ENCODE results near the gene TRIM68. TPM values are rescaled to one million over a fixed set of nuclear protein-coding genes. Genes with fewer than 3 reads are reported as not detected.
A peak's percentile ranks its signal among the peaks of the same experiment; 100 is the strongest.

Gene TRIM68, protein sequence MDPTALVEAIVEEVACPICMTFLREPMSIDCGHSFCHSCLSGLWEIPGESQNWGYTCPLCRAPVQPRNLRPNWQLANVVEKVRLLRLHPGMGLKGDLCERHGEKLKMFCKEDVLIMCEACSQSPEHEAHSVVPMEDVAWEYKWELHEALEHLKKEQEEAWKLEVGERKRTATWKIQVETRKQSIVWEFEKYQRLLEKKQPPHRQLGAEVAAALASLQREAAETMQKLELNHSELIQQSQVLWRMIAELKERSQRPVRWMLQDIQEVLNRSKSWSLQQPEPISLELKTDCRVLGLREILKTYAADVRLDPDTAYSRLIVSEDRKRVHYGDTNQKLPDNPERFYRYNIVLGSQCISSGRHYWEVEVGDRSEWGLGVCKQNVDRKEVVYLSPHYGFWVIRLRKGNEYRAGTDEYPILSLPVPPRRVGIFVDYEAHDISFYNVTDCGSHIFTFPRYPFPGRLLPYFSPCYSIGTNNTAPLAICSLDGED
- total RNA-seq (10 to 100 TPM in 3 of 5 experiments, 1 to 10 TPM in 2; 3.8 to 29.5 (median 12.4) TPM), polyA plus RNA-seq (10 to 100 TPM; 13.0 to 19.3 TPM), total RNA-seq (10.4 reads per million, percentile 36 among the genes with 10 or more reads in this experiment)

GRCh38 chr11:4607781-4608666 lies at the start of gene TRIM68:
TRIM68 (minus strand) TSS chr11:4608231; CDS start chr11:4605504, 2,727 bp downstream.
- peaks cover 2 to 21% (median 7%) of the 10 kb centered on the region in 3 experiments for H3K36me3 ChIP-seq (ENCODE audit: control insufficient read depth in 2 of 3, insufficient read depth in 3 of 3, low read length in 3 of 3)
- H3K36me3 Mint-ChIP-seq = peaks cover 0 to 19% (median 11%) of the 10 kb centered on the region in 5 donors
- CTCF ChIA-PET = no interaction called here
- intact Hi-C loops (cut with micrococcal nuclease) = loop anchor here (1.0 to 10.0 kb wide), 7 partner anchors 29 to 1877 kb away; partner anchors contain the start of genes TRIM21 (in 2 of the 2), ARFIP2 (in 1 of the 2), FHIP1B (in 1 of the 2) and OR51D1 (in 1 of the 2)
- peak; percentile 87 to 96 (median 94) for DNase-seq
- H3K4me1 Mint-ChIP-seq = peaks cover 29 to 68% (median 56%) of the 10 kb centered on the region in 7 donors
- H3K9me3 ChIP-seq (ENCODE audit: control insufficient read depth in 2 of 3, low read length in 3 of 3) = no peaks in the 10 kb centered on the region
- peak within 1 kb of the TSS; percentile 80 to 97 (median 91) for H3K4me3 Mint-ChIP-seq
- H3K27ac ChIP-seq (ENCODE audit: low read depth, low read length) = peak within 1 kb of the TSS; percentile 88
- H3K27me3 Mint-ChIP-seq = peaks cover 0 to 2% (median 0%) of the 10 kb centered on the region in 5 donors
- peaks cover 0 to 9% (median 0%) of the 10 kb centered on the region in 11 donors for H3K9me3 Mint-ChIP-seq
- ATAC-seq = peak; percentile 100
- H3K4me1 ChIP-seq (ENCODE audit: control insufficient read depth in 2 of 2, insufficient read depth in 2 of 2, low read length in 2 of 2) = peaks cover 15 to 22% of the 10 kb centered on the region in 2 donors
- peak within 1 kb of the TSS; percentile 80 for H3K4me3 ChIP-seq (ENCODE audit: low read length)
- POLR2A ChIA-PET = interaction anchor here (0.7 to 0.8 kb wide), 2 partner anchors 10 to 769 kb away, joined by 3 to 4 read pairs; no protein-coding TSS in a partner anchor
- H3K27ac Mint-ChIP-seq = peak within 1 kb of the TSS; percentile 85 to 96 (median 94)
- no peaks in the 10 kb centered on the region for H3K27me3 ChIP-seq (ENCODE audit: control insufficient read depth in 2 of 2, insufficient read depth in 2 of 2, low read length in 2 of 2)

DNA sequence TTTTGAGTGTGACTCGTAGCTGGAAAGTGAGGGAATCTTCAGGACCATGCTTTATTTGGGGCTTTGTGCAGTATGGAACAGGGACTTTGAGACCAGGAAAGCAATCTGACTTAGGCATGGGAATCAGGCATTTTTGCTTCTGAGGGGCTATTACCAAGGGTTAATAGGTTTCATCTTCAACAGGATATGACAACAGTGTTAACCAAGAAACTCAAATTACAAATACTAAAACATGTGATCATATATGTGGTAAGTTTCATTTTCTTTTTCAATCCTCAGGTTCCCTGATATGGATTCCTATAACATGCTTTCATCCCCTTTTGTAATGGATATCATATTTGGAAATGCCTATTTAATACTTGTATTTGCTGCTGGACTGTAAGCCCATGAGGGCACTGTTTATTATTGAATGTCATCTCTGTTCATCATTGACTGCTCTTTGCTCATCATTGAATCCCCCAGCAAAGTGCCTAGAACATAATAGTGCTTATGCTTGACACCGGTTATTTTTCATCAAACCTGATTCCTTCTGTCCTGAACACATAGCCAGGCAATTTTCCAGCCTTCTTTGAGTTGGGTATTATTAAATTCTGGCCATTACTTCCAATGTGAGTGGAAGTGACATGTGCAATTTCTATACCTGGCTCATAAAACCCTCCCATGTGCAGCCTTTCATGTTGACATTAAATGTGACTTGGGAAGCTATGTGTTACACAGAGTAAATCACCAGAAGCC lies 46.8 kb upstream of the TRIM68 start:
- CTCF ChIA-PET = no interaction called here
- H3K27me3 Mint-ChIP-seq = peaks cover 4 to 17% (median 12%) of the 10 kb centered on the region in 5 donors
- ATAC-seq = no peak

DNA sequence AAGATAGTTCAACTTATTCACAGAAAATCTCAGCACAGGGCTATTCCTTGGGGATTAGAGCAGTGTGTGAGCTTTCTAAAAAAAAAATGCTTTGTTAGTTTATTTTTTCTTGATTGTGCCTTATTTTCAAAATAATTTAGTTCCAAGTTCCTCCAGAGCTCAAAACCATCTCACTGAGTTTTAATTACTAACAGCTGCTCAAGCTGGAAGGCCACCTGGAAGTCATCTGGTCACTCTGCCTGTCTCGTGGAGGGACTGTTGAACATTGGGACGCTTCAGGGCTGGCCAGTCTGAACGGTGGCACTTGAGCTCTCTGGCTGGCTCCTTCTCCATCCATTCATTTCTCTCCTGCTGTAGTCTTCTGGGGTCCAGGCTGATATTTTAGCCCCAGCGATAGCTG lies 39.7 kb upstream of the TRIM68 start:
- Mint-ChIP-seq H3K27ac (no peak overlapping the region), H3K4me3 (no peak overlapping the region), H3K27me3 (peaks cover 4 to 18% (median 11%) of the 10 kb centered on the region in 5 donors), H3K9me3 (no peaks in the 10 kb centered on the region), H3K4me1 (peaks cover 0 to 2% (median 0%) of the 10 kb centered on the region in 7 donors), H3K36me3 (no peaks in the 10 kb centered on the region)
- Histone ChIP-seq H3K4me1 (ENCODE audit: control insufficient read depth in 2 of 2, insufficient read depth in 2 of 2, low read length in 2 of 2) (no peaks in the 10 kb centered on the region), H3K4me3 (ENCODE audit: low read length) (no peak overlapping the region), H3K27me3 (ENCODE audit: control insufficient read depth in 2 of 2, insufficient read depth in 2 of 2, low read length in 2 of 2) (no peaks in the 10 kb centered on the region), H3K27ac (ENCODE audit: low read depth, low read length) (no peak overlapping the region), H3K36me3 (ENCODE audit: control insufficient read depth in 2 of 3, insufficient read depth in 3 of 3, low read length in 3 of 3) (no peaks in the 10 kb centered on the region), H3K9me3 (ENCODE audit: control insufficient read depth in 2 of 3, low read length in 3 of 3) (no peaks in the 10 kb centered on the region)
- POLR2A ChIA-PET = interaction anchor here (0.6 kb wide), 1 partner anchor 13 kb away, joined by 3 read pairs; no protein-coding TSS in a partner anchor
- DNase-seq (no peak), ATAC-seq (no peak)
- CTCF ChIA-PET = interaction anchor here (1.1 kb wide), 1 partner anchor 10 kb away, joined by 3 read pairs; the partner anchor contains the start of gene OR51D1
- intact Hi-C loops (cut with micrococcal nuclease) = no loop called here

More for the DNA sequence above, 46.8 kb upstream of the TRIM68 start:
- Mint-ChIP-seq H3K4me1 (no peaks in the 10 kb centered on the region), H3K36me3 (no peaks in the 10 kb centered on the region), H3K27ac (no peak overlapping the region), H3K9me3 (no peaks in the 10 kb centered on the region), H3K4me3 (no peak overlapping the region)
- H3K4me1 ChIP-seq (ENCODE audit: control insufficient read depth in 2 of 2, insufficient read depth in 2 of 2, low read length in 2 of 2) = no peaks in the 10 kb centered on the region
- H3K4me3 ChIP-seq (ENCODE audit: low read length) = no peak overlapping the region
- POLR2A ChIA-PET = no interaction called here
- H3K9me3 ChIP-seq (ENCODE audit: control insufficient read depth in 2 of 3, low read length in 3 of 3) = no peaks in the 10 kb centered on the region
- no peaks in the 10 kb centered on the region for H3K27me3 ChIP-seq (ENCODE audit: control insufficient read depth in 2 of 2, insufficient read depth in 2 of 2, low read length in 2 of 2)
- H3K36me3 ChIP-seq (ENCODE audit: control insufficient read depth in 2 of 3, insufficient read depth in 3 of 3, low read length in 3 of 3) = no peaks in the 10 kb centered on the region
- no peak for DNase-seq
- intact Hi-C loops (cut with micrococcal nuclease) = no loop called here
- no peak overlapping the region for H3K27ac ChIP-seq (ENCODE audit: low read depth, low read length)

GRCh38 chr11:4645974-4646373 lies 37.9 kb upstream of the TRIM68 start:
- ChIA-PET POLR2A (no interaction called here), CTCF (no interaction called here)
- Histone ChIP-seq H3K4me3 (ENCODE audit: low read length) (no peak overlapping the region), H3K9me3 (ENCODE audit: control insufficient read depth in 2 of 3, low read length in 3 of 3) (no peaks in the 10 kb centered on the region), H3K27ac (ENCODE audit: low read depth, low read length) (no peak overlapping the region), H3K4me1 (ENCODE audit: control insufficient read depth in 2 of 2, insufficient read depth in 2 of 2, low read length in 2 of 2) (no peaks in the 10 kb centered on the region), H3K27me3 (ENCODE audit: control insufficient read depth in 2 of 2, insufficient read depth in 2 of 2, low read length in 2 of 2) (no peaks in the 10 kb centered on the region), H3K36me3 (ENCODE audit: control insufficient read depth in 2 of 3, insufficient read depth in 3 of 3, low read length in 3 of 3) (no peaks in the 10 kb centered on the region)
- DNase-seq (no peak), ATAC-seq (no peak)
- Mint-ChIP-seq H3K27ac (no peak overlapping the region), H3K4me1 (peaks cover 0 to 2% (median 0%) of the 10 kb centered on the region in 7 donors), H3K4me3 (no peak overlapping the region), H3K9me3 (no peaks in the 10 kb centered on the region), H3K27me3 (peaks cover 5 to 29% (median 14%) of the 10 kb centered on the region in 5 donors), H3K36me3 (no peaks in the 10 kb centered on the region)
- intact Hi-C loops (cut with micrococcal nuclease) = no loop called here

GRCh38 chr11:4644233-4644632 lies 36.2 kb upstream of the TRIM68 start:
- intact Hi-C loops (cut with micrococcal nuclease) = no loop called here
- Histone ChIP-seq H3K9me3 (ENCODE audit: control insufficient read depth in 2 of 3, low read length in 3 of 3) (no peaks in the 10 kb centered on the region), H3K4me1 (ENCODE audit: control insufficient read depth in 2 of 2, insufficient read depth in 2 of 2, low read length in 2 of 2) (no peaks in the 10 kb centered on the region), H3K27ac (ENCODE audit: low read depth, low read length) (no peak overlapping the region), H3K27me3 (ENCODE audit: control insufficient read depth in 2 of 2, insufficient read depth in 2 of 2, low read length in 2 of 2) (no peaks in the 10 kb centered on the region), H3K36me3 (ENCODE audit: control insufficient read depth in 2 of 3, insufficient read depth in 3 of 3, low read length in 3 of 3) (no peaks in the 10 kb centered on the region), H3K4me3 (ENCODE audit: low read length) (no peak overlapping the region)
- H3K4me1 Mint-ChIP-seq = peaks cover 0 to 2% (median 0%) of the 10 kb centered on the region in 7 donors
- no peak overlapping the region for H3K27ac Mint-ChIP-seq
- peaks cover 5 to 23% (median 16%) of the 10 kb centered on the region in 5 donors for H3K27me3 Mint-ChIP-seq
- no peak overlapping the region for H3K4me3 Mint-ChIP-seq
- H3K36me3 Mint-ChIP-seq = no peaks in the 10 kb centered on the region
- DNase-seq (no peak), ATAC-seq (no peak)
- H3K9me3 Mint-ChIP-seq = no peaks in the 10 kb centered on the region
- ChIA-PET POLR2A (no interaction called here), CTCF (no interaction called here)

DNA sequence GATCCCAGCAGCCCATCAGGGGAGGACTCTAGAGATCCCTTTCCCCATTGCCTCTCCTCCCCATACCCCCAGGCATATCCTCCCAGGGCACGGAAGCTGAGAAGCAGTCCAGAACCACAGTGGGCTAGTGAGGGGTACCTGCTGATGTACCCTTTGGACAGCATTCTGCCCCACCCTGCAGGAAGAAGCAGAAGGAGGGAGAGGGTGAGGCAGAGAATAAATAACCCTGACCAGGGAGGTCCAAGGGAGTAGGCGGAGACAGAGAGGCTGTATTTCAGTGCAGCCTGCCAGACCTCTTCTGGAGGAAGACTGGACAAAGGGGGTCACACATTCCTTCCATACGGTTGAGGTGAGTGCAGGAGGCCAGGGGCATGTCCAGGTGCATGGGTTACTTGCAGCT lies 35.7 kb upstream of the TRIM68 start, which contains the start of gene OR51E1:
Gene OR51E1 (plus strand): TSS at position 301 of the 400 bp plus-strand sequence. CDS start 8,545 bp downstream, outside the sequence.
- H3K4me1 ChIP-seq (ENCODE audit: control insufficient read depth in 2 of 2, insufficient read depth in 2 of 2, low read length in 2 of 2) = no peaks in the 10 kb centered on the region
- Mint-ChIP-seq H3K4me1 (peaks cover 0 to 2% (median 0%) of the 10 kb centered on the region in 7 donors), H3K36me3 (no peaks in the 10 kb centered on the region), H3K4me3 (no peak within 1 kb of the TSS), H3K27me3 (peaks cover 5 to 22% (median 16%) of the 10 kb centered on the region in 5 donors), H3K9me3 (no peaks in the 10 kb centered on the region), H3K27ac (no peak within 1 kb of the TSS)
- intact Hi-C loops (cut with micrococcal nuclease) = no loop called here
- POLR2A ChIA-PET = no interaction called here
- ATAC-seq (no peak), DNase-seq (no peak)
- H3K36me3 ChIP-seq (ENCODE audit: control insufficient read depth in 2 of 3, insufficient read depth in 3 of 3, low read length in 3 of 3) = no peaks in the 10 kb centered on the region
- CTCF ChIA-PET = no interaction called here
- H3K27ac ChIP-seq (ENCODE audit: low read depth, low read length) = no peak within 1 kb of the TSS
- H3K4me3 ChIP-seq (ENCODE audit: low read length) = no peak within 1 kb of the TSS
- no peaks in the 10 kb centered on the region for H3K27me3 ChIP-seq (ENCODE audit: control insufficient read depth in 2 of 2, insufficient read depth in 2 of 2, low read length in 2 of 2)
- no peaks in the 10 kb centered on the region for H3K9me3 ChIP-seq (ENCODE audit: control insufficient read depth in 2 of 3, low read length in 3 of 3)
